Pancreas (tissue), 10 donors: Measurements from ENCODE around the gene MEAF6. TPM values are rescaled to one million over a fixed set of nuclear protein-coding genes. Genes with fewer than 3 reads are reported as not detected.

Experiments used
- ATAC-seq, 4 donors: fragments of 200-7000 bp; cut with Tn5 transposase; one replicate each; pipeline versions ENCODE4 v1.8.0 to v1.9.1; 2020; ENCODE audit warnings: mild to moderate bottlenecking in 4 of 4, moderate library complexity in 4 of 4
- DNase-seq, 6 donors: peaks; one replicate each; pipeline ENCODE4 v3.0.0-alpha.2; 2020
- FAIRE-seq: peaks from 2 replicates; lab custom pipeline; 2012; peaks lifted over from hg19 to GRCh38; lab: Jason Lieb, UNC
- H3K27ac ChIP-seq, 4 donors: fragments of 200-600 bp; sonication (generic); 1 replicate in 3 of 4; 2 replicates in 1 of 4; pipeline versions ENCODE4 v1.5.0 to v1.8.0; 2020
- H3K27me3 ChIP-seq, 4 donors: fragments of 200-600 bp; one replicate each; pipeline ENCODE4 v1.8.0; 2021
- H3K36me3 ChIP-seq, 3 donors: fragments of 200-600 bp; sonication (generic) in 1 of 3; one replicate each; pipeline versions ENCODE4 v1.5.0 to v1.8.0; 2020 to 2021
- H3K4me1 ChIP-seq, 3 donors: fragments of 200-600 bp; one replicate each; pipeline ENCODE4 v1.8.0; 2021
- H3K4me3 ChIP-seq, 4 donors: fragments of 200-600 bp; sonication (generic) in 2 of 4; one replicate each; pipeline versions ENCODE4 v1.5.0 to v1.8.0; 2020 to 2021
- H3K9me3 ChIP-seq, 4 donors: fragments of 200-600 bp; one replicate each; pipeline ENCODE4 v1.8.0; 2021
- WGBS, 2 donors: extraction: QIAGEN DNeasy Blood & Tissue Kit; methylation state at CpG; one replicate each; pipeline ENCODE4 v1.1.7; 2013; 5-methylcytosine and 5-hydroxymethylcytosine counted together
- intact Hi-C, 3 donors: fragments of 100-400 bp; cut with DNase I; formaldehyde crosslinking; loops; one replicate each; pipeline versions ENCODE4 v1.11.1 to v1.14.2; 2022
- polyA plus RNA-seq, 2 donors: library from polyadenylated mRNA; stranded (reverse); fragments of 200-250 nt; gene quantifications; one replicate each; pipeline ENCODE4 v1.2.3, GENCODE V29; 2013
- total RNA-seq, 6 donors: library from RNA; stranded (reverse); fragmentation: NEBNext Ultra II Directional in 4 of 6; extraction: Animal tissue kit (Norgen Biotek cat#: 25700) in 4 of 6; gene quantifications; one replicate each; pipeline versions ENCODE4 v1.2.1 to v1.2.4, GENCODE V29; 2021 to 2023
- TF ChIP-seq, protein P1 (sequence below), 4 donors: fragments of 200-600 bp; sonication (generic) in 3 of 4; IDR thresholded peaks; one replicate each; pipeline versions ENCODE4 v1.5.0 to v1.8.0; 2021; ENCODE audit warnings: antibody characterized with exemption in 4 of 4
- donor health status: healthy with polysubstance abuse.
- donor health status: DM: no; HTN: no; CAD: no; lungs with moderate emphysema.
- donor health status: DM: no; HTN: no; CAD: no.
- donor health status: control.
- donor health status: control.
- donor health status: Bipolar disorder and iron deficiency.
- donor health status: DM: yes; HTN: yes; CAD: no.
- donor health status: DM: no; HTN: no; CAD: no.
- donor health status: DM: no; HTN: no; CAD: no.
- donor health status: DM: yes; HTN: yes; CAD: no.

Gene MEAF6
- total and polyA plus RNA-seq, 8 donors, result 26.1 to 59.8 (median 28.3) TPM

DNA sequence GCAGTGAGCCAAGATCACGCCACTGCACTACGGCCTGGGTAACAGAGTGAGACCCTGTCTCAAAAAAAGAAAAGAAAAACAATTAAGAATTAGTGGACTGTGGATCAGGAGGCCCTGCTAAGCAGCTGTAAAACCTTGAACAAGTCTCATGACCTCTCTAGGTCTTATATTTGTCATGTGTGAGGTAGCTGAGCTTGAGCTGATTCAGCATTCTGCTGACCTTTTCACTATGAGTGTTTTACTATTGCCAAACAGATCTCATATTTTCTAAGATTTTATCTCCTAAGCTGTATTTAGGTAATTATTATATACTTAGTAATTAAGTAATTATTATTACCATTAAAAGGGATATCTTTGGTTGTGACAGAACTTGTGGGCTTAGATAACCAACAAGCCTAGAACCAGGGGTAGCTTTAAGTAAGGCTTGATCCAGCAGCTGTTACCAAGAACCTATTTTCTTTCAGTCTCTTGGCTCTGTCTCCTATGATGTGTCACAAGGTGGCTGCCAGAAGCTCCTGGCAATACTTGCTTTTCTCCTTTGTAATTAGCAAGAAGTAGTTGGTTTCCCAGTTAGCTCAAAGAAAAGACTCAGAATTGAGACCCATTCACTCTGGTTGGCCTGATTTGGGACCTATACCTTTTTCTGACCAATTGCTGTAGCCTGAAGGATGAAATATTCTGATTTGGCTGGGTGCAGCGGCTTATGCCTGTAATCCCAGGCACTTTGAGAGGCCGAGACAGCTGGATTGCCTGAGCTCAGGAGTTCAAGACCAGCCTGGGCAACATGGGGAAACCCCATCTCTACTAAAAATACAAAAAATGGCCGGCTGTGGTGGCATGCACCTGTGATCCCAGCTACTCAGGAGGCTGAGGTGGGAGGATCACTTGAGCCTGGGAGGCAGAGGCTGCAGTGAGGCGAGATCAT lies 48.7 kb downstream of the MEAF6 start:
- DNase-seq, result peak in 2 of 6 donors; percentile 29 to 38
- H3K36me3 ChIP-seq, result no peaks in the 10 kb centered on the region
- TF ChIP-seq, protein P1, sequence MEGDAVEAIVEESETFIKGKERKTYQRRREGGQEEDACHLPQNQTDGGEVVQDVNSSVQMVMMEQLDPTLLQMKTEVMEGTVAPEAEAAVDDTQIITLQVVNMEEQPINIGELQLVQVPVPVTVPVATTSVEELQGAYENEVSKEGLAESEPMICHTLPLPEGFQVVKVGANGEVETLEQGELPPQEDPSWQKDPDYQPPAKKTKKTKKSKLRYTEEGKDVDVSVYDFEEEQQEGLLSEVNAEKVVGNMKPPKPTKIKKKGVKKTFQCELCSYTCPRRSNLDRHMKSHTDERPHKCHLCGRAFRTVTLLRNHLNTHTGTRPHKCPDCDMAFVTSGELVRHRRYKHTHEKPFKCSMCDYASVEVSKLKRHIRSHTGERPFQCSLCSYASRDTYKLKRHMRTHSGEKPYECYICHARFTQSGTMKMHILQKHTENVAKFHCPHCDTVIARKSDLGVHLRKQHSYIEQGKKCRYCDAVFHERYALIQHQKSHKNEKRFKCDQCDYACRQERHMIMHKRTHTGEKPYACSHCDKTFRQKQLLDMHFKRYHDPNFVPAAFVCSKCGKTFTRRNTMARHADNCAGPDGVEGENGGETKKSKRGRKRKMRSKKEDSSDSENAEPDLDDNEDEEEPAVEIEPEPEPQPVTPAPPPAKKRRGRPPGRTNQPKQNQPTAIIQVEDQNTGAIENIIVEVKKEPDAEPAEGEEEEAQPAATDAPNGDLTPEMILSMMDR (IDR thresholded peaks at IDR 0.05), result no peak
- H3K4me1 ChIP-seq, result peaks cover 0 to 10% (median 6%) of the 10 kb centered on the region in 3 donors
- no peaks in the 10 kb centered on the region for H3K27me3 ChIP-seq
- 85 to 97% methylated on average over 6 of the region's 6 CpGs for WGBS, 2 donors
- intact Hi-C loops, result no loop called here
- FAIRE-seq, result no peak
- no peaks in the 10 kb centered on the region for H3K9me3 ChIP-seq
- no peak overlapping the region for H3K4me3 ChIP-seq
- peak; percentile 82 to 92 (median 88) for ATAC-seq
- H3K27ac ChIP-seq, result peak overlapping the region; percentile 6 to 64 (median 46)

DNA sequence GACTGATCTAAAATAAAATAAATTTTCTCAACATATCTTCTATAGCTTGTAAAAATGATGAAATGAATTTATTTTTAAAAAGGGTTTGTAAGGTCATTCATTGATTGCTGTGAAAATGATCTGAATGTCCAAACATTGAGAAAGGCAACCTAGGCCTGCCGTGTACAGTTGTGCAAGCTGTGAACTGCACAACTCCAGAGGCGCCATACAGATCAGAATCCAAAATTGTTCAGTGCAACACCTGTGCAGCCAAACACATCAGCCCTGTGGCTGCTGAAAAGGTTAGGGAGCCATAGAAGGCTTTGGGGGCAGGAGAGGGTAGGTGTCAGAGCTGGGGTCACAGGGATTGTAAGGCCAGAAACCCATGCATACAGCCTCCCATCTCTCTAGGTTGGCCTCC lies 50.1 kb downstream of the MEAF6 start:
- no peak for ATAC-seq

DNA sequence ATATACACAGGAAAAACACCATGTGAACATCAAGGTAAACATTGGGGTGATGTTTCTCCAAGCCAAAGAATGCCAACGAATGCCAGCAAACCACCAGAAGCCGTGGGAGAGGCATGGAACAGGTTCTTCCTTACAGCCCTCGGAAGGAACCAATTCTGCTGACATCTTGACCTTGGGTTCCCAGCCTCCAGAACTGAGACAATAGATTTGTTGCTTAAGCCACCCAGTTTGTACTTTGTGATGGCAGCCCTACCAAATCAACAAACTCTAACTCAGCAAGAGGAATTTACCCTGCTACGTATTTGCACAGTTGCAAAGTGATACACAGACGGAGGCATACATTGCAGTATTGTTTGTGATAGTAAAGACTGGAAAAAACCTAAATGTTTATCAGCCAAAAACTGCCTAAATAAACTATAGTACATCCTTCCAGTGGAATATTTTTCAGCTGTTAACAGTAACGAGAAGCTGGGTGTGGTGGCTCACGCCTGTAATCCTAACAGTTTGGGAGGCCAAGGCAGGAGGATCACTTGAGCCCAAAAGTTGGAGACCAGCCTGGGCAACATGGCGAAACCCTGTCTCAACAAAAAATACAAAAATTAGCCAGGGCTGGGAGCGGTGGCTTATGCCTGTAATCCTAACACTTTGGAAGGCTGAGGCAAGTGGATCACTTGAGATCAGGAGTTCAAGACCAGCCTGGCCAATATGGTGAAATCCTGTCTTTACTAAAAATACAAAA lies 52.7 kb downstream of the MEAF6 start:
- no peaks in the 10 kb centered on the region for H3K36me3 ChIP-seq
- ATAC-seq (no peak), FAIRE-seq (no peak), DNase-seq (no peak)
- intact Hi-C loops, result no loop called here
- H3K27me3 ChIP-seq, result no peaks in the 10 kb centered on the region
- peaks cover 0 to 10% (median 6%) of the 10 kb centered on the region in 3 donors for H3K4me1 ChIP-seq
- 85 to 89% methylated on average over 9 of the region's 9 CpGs for WGBS, 2 donors
- H3K27ac ChIP-seq, result no peak overlapping the region
- no peaks in the 10 kb centered on the region for H3K9me3 ChIP-seq
- no peak overlapping the region for H3K4me3 ChIP-seq
- TF ChIP-seq, protein P1 (IDR thresholded peaks at IDR 0.05), result no peak

More for the DNA sequence above, 50.1 kb downstream of the MEAF6 start:
- intact Hi-C loops, result no loop called here
- peak overlapping the region in 1 of 4 donors; percentile 13 for H3K27ac ChIP-seq
- 66 to 89% methylated on average over 2 of the region's 2 CpGs for WGBS, 2 donors
- no peaks in the 10 kb centered on the region for H3K9me3 ChIP-seq
- peaks cover 0 to 10% (median 6%) of the 10 kb centered on the region in 3 donors for H3K4me1 ChIP-seq
- H3K36me3 ChIP-seq, result no peaks in the 10 kb centered on the region
- H3K4me3 ChIP-seq, result no peak overlapping the region
- DNase-seq (no peak), FAIRE-seq (no peak)
- no peaks in the 10 kb centered on the region for H3K27me3 ChIP-seq
- TF ChIP-seq, protein P1 (IDR thresholded peaks at IDR 0.05), result no peak

DNA sequence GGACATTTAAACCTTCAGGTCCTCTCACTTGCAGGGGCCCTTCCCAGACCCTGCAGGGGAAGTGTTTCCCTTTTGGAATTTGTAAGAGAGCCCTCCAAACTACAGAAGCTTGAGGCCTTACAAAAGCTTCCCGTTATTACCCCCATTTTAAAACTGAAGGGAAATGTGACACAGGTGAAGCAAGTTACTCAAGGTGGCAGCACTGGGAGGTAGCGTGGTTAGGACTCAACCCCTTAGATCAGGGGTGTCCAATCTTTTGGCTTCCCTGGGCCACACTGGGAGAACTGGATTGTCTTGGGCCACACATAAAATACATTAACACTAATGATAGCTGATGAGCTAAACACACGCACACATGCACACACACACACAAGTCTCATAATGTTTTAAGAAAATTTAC lies 56.0 kb downstream of the MEAF6 start:
- no peaks in the 10 kb centered on the region for H3K36me3 ChIP-seq
- no peak overlapping the region for H3K27ac ChIP-seq
- no peak for ATAC-seq
- intact Hi-C loops, result loop anchor here in 2 of 3 donors (5.0 to 10.0 kb wide), 2 partner anchors 224 to 226 kb away; no protein-coding TSS in a partner anchor
- TF ChIP-seq, protein P1 (IDR thresholded peaks at IDR 0.05), result no peak
- no peak overlapping the region for H3K4me3 ChIP-seq
- DNase-seq, result no peak
- H3K4me1 ChIP-seq, result peaks cover 0 to 3% (median 0%) of the 10 kb centered on the region in 3 donors
- no peak for FAIRE-seq
- H3K27me3 ChIP-seq, result no peaks in the 10 kb centered on the region
- no peaks in the 10 kb centered on the region for H3K9me3 ChIP-seq
- 77 to 82% methylated on average over 3 of the region's 3 CpGs for WGBS, 2 donors
